ENCODE measurements around the gene C11orf52.

Gene C11orf52, protein sequence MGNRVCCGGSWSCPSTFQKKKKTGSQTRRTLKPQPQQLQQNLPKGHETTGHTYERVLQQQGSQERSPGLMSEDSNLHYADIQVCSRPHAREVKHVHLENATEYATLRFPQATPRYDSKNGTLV

DNA sequence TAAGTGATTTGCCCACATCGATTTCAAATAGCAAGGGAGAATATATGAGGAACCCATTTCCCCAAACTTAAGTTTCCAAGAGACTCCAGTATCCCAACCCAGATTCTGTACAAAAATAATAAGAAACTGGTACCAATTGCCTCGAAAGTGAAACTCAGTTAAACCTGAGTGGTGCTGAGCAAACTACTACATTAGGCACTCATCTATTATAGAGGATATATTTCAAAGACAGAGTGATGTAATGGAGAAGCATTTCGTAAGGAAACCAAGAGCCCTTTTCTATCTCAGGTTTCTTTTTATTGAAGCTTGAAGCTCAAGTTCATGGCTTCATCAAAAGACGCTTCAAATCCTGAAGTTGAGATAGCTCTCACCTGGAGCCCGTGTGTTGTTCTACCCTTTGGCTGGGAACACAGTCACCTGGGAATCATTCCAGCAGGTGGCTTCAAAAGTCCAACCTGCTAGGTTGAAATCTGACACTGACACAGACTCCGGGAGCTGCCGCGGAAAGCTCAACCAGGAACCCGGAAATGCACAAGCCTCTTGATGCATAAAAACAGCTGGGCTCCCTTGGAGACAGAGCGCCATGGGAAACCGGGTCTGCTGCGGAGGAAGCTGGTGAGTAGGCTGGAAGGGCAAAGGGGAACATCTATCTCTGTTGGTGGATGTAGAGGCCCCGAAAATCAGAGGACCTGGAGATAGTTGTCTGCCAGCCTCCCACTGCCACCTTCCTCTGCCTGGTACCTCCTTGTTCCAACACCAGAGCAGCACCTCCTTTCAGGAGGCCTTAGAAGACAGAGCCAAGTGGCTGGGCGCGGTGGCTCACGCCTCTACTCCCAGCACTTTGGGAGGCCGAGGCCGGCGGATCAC, at the start of gene C11orf52:
Gene C11orf52, plus strand, starts transcription at position 524 of the 867 bp plus-strand sequence. Its CDS starts 60 bp downstream, at position 584.
- TF ChIP-seq, protein P1, sequence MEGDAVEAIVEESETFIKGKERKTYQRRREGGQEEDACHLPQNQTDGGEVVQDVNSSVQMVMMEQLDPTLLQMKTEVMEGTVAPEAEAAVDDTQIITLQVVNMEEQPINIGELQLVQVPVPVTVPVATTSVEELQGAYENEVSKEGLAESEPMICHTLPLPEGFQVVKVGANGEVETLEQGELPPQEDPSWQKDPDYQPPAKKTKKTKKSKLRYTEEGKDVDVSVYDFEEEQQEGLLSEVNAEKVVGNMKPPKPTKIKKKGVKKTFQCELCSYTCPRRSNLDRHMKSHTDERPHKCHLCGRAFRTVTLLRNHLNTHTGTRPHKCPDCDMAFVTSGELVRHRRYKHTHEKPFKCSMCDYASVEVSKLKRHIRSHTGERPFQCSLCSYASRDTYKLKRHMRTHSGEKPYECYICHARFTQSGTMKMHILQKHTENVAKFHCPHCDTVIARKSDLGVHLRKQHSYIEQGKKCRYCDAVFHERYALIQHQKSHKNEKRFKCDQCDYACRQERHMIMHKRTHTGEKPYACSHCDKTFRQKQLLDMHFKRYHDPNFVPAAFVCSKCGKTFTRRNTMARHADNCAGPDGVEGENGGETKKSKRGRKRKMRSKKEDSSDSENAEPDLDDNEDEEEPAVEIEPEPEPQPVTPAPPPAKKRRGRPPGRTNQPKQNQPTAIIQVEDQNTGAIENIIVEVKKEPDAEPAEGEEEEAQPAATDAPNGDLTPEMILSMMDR (conservative IDR thresholded peaks at IDR 0.05; ENCODE audit: low read depth, low read length) = no peak
- peak within 1 kb of the TSS; percentile 35 for H3K4me3 ChIP-seq (ENCODE audit: low read depth, low read length)
- peak; percentile 76 for DNase-seq (ENCODE audit: low read depth)

DNA sequence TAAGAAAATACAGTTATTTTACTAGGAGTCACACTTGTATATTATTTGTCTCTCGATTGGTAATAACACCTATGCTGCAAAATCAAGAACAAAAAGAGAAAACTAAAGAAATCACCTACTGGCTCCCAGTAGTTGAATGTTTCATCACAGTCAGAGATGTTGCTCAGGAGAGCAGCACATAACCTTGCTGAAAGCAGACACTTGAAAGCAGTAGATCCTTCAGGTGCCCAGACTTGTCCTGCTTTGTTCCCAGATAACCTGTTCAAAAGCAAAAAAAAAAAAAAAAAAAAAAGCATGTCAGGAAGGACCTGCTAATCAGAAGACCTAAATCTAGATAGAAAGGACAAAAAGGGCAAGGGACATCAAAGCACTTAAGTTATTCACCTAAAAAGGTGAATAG, 48.6 kb upstream of the C11orf52 start:
- no peak for DNase-seq (ENCODE audit: low read depth)
- H3K4me3 ChIP-seq (ENCODE audit: low read depth, low read length) = no peak overlapping the region
- TF ChIP-seq, protein P1 (conservative IDR thresholded peaks at IDR 0.05; ENCODE audit: low read depth, low read length) = no peak

DNA sequence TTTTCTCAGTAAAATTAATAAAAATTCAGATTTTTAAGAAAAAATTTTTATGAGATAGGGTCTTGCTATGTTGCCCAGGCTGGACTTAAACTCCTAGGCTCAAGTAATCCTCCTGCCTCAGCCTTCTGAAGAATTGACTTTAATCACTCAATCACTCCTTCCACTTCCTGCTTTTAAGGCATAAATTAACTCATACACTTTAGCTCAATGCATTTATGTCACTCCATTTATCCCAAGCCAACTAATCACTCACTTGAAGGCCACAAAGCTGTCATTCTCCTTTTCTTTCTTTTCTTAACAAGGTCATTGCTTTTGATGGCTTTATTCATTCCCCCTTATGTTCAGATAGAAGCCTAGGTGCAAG, 48.2 kb upstream of the C11orf52 start:
- TF ChIP-seq, protein P1 (conservative IDR thresholded peaks at IDR 0.05; ENCODE audit: low read depth, low read length) = no peak
- no peak for DNase-seq (ENCODE audit: low read depth)
- H3K4me3 ChIP-seq (ENCODE audit: low read depth, low read length) = peak overlapping the region; percentile 86

DNA sequence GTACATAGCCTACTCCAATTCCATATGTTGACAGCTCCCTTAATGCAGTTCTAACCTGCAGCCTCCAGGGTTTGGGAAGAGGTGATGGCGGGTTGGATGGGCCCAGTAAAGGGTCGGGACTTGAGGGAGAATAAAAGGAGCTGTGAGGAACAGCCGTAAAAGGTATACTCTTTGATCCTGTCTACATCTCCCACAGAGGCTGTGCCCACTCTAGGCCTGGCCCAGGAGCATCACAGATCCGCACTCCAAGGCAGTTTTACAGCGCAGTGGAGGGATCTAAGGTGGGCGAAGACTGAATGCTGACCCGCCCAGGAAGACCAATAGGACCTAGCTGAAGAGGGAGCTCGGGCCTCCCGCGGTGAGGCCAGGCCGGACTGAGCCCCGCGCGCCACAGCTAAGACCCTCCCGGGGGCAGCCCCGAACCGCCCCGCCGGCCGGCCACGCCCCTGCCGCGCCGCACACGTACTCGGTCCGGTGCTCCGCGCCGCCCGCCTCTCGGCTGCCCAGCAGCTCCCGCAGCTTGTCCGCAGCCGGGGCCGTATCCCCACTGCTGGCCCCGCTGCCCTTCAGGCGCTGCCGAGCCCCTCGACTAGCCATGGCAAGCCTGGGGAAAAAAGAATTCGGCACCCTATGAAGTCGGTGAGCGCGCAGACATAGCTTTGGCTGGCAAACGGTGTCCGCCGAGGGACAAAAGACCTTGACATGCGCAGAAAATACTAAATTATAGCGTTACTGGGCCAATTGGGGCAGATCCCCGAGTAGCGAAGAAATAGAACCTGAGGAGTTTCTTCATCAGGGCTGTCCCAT, 47.6 kb upstream of the C11orf52 start, which contains the start of gene ALG9:
Gene ALG9, minus strand, starts transcription at position 696 of the 807 bp plus-strand sequence. Its CDS starts 99 bp downstream, at position 597.
- DNase-seq (ENCODE audit: low read depth) = peak; percentile 85
- peak within 1 kb of the TSS; percentile 86 for H3K4me3 ChIP-seq (ENCODE audit: low read depth, low read length)
- TF ChIP-seq, protein P1 (conservative IDR thresholded peaks at IDR 0.05; ENCODE audit: low read depth, low read length) = peak; percentile 52

DNA sequence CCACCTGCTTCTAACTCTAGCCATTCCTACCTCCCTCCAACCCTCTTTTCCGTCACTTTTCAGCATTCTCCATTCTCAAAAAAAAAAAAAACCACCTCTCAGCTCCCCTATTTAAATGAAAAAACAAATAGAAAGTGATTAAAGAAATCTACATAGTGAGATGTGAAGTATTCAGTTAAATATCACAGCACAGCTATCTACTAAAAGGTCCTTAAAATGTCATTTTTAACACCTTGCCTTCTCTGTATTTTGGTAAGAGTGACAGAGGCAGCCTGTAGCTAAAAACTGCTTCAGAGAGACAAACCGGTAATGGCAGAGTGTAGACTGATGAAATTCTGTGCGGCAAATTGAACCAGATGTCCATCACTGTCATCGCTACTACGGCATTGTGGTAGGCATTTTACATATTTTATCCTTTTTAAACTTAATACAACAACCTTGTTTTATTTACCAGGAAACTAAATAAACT, 47.0 kb upstream of the C11orf52 start:
- peak overlapping the region; percentile 86 for H3K4me3 ChIP-seq (ENCODE audit: low read depth, low read length)
- TF ChIP-seq, protein P1 (conservative IDR thresholded peaks at IDR 0.05; ENCODE audit: low read depth, low read length) = no peak
- DNase-seq (ENCODE audit: low read depth) = no peak

DNA sequence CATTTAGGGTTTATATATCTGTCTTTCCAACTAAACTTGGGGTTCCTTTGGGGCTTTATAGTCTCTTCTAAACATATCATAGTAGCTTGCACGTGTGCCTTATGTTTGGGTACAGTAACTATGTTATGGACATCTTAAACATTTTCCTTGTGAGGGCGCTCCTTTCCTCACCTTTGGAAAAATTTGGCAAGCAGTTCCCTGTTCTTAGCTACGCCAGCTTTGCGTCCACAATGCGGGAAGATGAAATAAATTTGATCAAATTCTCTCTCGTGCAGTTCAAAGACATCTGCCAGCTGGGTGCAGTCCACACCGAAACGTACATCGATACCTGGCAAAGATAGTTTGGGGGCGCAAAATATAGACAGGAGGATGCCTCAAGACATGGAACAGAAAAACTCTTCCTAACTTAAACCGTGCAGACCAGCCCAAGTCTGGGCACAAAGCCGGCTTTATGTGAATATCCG, 40.3 kb upstream of the C11orf52 start:
- H3K4me3 ChIP-seq (ENCODE audit: low read depth, low read length) = peak overlapping the region; percentile 74
- TF ChIP-seq, protein P1 (conservative IDR thresholded peaks at IDR 0.05; ENCODE audit: low read depth, low read length) = no peak
- DNase-seq (ENCODE audit: low read depth) = peak; percentile 17
